Stomach smooth muscle (tissue), 2 donors: ENCODE data around the gene EMD.
A peak's percentile ranks its signal among the peaks of the same experiment; 100 is the strongest.
"Not testable (repeated sequence)": the region's sequence is repeated elsewhere in the genome, so short reads cannot be mapped to it uniquely, and the experiment has no call there.

Experiments used
- H3K27ac ChIP-seq: one replicate; pipeline ENCODE4 v1.7.0; 2013; ENCODE audit warnings: mild to moderate bottlenecking, low read length, inconsistent platforms
- H3K27me3 ChIP-seq, 2 donors: one replicate each; pipeline ENCODE4 v1.7.0; 2013; ENCODE audit warnings: low read length in 2 of 2; ENCODE audit not compliant: insufficient read depth in 2 of 2, control insufficient read depth in 1 of 2
- H3K36me3 ChIP-seq, 2 donors: one replicate each; pipeline ENCODE4 v1.7.0; 2013; ENCODE audit warnings: low read length in 2 of 2; ENCODE audit not compliant: control insufficient read depth in 2 of 2, insufficient read depth in 2 of 2
- H3K4me1 ChIP-seq: one replicate; pipeline ENCODE4 v1.7.0; 2013; ENCODE audit warnings: low read length; ENCODE audit not compliant: control insufficient read depth, insufficient read depth
- H3K4me3 ChIP-seq, 2 donors: one replicate each; pipeline ENCODE4 v1.7.0; 2013; ENCODE audit warnings: low read length in 2 of 2
- H3K9ac ChIP-seq, 2 donors: one replicate each; pipeline ENCODE4 v1.7.0; 2013; ENCODE audit warnings: low read length in 2 of 2, mild to moderate bottlenecking in 1 of 2
- H3K9me3 ChIP-seq, 2 donors: one replicate each; pipeline ENCODE4 v1.7.0; 2013; ENCODE audit warnings: low read length in 2 of 2; ENCODE audit not compliant: control insufficient read depth in 2 of 2
- donor health status: healthy.
- donor health status: Pancreatic carcinoma.

Gene EMD

DNA sequence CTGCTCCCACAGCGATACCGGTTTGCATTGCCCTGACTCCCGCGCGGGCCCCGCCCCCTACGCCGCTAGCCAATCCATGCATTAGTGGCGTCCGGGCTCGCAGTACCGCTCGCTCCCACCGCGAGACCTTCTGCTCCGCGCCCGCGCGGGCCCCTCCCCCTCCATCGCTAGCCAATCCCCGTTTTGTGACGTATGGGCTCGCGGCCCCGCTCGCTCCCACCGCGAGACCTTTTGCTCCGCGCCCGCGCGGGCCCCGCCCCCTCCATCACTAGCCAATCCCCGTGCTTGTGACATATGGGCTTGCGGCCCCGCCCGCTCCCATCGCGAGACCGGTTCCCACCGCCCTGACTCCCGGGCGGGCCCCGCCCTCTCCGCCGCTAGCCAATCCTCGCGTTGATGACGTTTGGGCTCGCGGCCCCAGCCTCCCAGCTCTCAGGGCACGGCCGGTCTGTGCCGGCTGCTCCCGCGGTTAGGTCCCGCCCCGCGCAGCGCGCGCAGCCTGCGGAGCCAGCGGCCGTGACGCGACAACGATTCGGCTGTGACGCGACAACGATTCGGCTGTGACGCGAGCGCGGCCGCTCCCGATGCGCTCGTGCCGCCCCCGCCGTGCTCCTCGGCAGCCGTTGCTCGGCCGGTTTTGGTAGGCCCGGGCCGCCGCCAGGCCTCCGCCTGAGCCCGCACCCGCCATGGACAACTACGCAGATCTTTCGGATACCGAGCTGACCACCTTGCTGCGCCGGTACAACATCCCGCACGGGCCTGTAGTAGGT lies at the start of gene EMD:
Gene EMD, plus strand, starts transcription at position 497 of the 770 bp plus-strand sequence. Its CDS starts 190 bp downstream, at position 687.
- H3K4me3 ChIP-seq: peak within 1 kb of the TSS; percentile 71 to 76

GRCh38 chrX:154332561-154332960 lies 46.5 kb upstream of the EMD start:
- Histone ChIP-seq H3K27me3 (peaks cover 0 to 23% of the 10 kb centered on the region in 2 donors), H3K4me1 (no peaks in the 10 kb centered on the region), H3K4me3 (no peak overlapping the region), H3K9ac (no peak overlapping the region), H3K36me3 (no peaks in the 10 kb centered on the region), H3K9me3 (no peaks in the 10 kb centered on the region), H3K27ac (no peak overlapping the region)

More for the DNA sequence above, at the start of gene EMD:
- Histone ChIP-seq H3K36me3 (no peaks in the 10 kb centered on the region), H3K27me3 (peaks cover 0 to 10% of the 10 kb centered on the region in 2 donors), H3K9ac (peak within 1 kb of the TSS; percentile 93 to 96), H3K27ac (peak within 1 kb of the TSS; percentile 98), H3K9me3 (no peaks in the 10 kb centered on the region), H3K4me1 (peaks cover 44% of the 10 kb centered on the region)

DNA sequence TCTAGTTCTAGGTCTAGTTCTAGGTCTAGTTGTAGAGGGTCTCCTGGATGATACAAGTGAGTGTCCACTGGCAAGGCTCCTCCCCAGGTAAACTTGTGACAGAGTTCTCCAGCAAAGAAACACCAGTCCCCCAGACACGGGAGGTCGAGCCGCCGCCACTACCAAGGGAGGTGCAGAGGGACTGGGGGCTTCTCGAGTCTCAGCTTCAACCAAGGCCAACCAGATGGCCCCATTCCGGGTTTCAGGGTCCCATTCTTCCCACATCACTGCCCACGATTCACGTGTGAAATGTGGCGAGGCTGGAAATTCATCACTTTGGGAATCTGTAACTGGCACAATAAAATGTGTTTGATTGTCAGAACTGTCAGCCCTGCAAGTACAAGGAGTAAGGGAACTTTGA lies 46.0 kb upstream of the EMD start:
- H3K36me3 ChIP-seq: no peaks in the 10 kb centered on the region
- peaks cover 0 to 23% of the 10 kb centered on the region in 2 donors for H3K27me3 ChIP-seq
- H3K4me1 ChIP-seq: no peaks in the 10 kb centered on the region
- no peaks in the 10 kb centered on the region for H3K9me3 ChIP-seq
- no peak overlapping the region for H3K27ac ChIP-seq
- H3K9ac ChIP-seq: no peak overlapping the region
- no peak overlapping the region for H3K4me3 ChIP-seq

GRCh38 chrX:154333837-154334271 lies 45.2 kb upstream of the EMD start:
- H3K4me1 ChIP-seq: no peaks in the 10 kb centered on the region
- no peak overlapping the region for H3K27ac ChIP-seq
- no peak overlapping the region for H3K4me3 ChIP-seq
- no peaks in the 10 kb centered on the region for H3K36me3 ChIP-seq
- no peak overlapping the region for H3K9ac ChIP-seq
- H3K27me3 ChIP-seq: peaks cover 0 to 20% of the 10 kb centered on the region in 2 donors
- no peaks in the 10 kb centered on the region for H3K9me3 ChIP-seq

DNA sequence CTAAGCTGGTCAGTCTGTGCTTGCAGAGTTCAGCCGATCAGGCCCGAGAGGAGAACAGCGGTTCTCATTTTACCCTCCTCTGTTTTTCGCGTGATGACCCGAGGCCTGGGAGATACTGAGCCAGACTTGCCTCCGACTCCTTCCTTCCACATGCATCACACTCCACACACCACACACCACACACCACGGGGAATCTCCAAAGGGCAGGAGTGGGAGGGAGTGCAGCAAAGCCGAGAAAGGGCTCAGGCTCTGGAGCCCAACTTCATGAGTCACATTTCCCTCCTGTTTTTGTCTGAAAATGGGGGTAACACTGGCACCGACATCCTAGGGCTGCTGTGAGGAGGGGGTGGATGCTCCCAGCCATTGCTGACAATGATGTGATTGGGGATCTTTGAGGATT lies 44.6 kb upstream of the EMD start:
- Histone ChIP-seq H3K27me3 (peaks cover 0 to 16% of the 10 kb centered on the region in 2 donors), H3K9me3 (no peaks in the 10 kb centered on the region), H3K4me3 (no peak overlapping the region), H3K36me3 (no peaks in the 10 kb centered on the region), H3K27ac (no peak overlapping the region), H3K9ac (no peak overlapping the region), H3K4me1 (no peaks in the 10 kb centered on the region)

GRCh38 chrX:154341399-154342298 lies 37.4 kb upstream of the EMD start:
- not testable (repeated sequence) for H3K4me3 ChIP-seq, H3K36me3 ChIP-seq, H3K27me3 ChIP-seq, H3K27ac ChIP-seq, H3K4me1 ChIP-seq, H3K9ac ChIP-seq, H3K9me3 ChIP-seq

DNA sequence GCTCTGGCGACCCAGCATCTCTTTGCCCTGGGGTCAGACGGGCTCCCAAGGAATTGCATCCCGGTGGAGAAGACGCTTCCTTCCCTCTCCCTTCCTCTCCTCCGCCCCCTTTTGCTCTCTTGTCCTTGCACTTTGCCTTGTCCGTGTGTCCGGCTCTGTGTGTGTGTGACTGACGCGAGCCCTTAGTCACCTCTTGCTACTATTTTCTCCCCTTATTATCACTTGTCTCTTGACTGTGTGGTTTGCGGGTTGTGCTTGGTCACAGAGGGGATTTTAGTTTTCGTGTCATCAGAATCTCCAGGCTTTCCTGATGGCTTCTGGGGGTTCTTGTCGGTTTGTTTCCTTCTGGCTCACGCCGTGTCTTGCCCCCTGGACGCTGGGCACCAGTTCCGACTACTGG lies 36.0 kb upstream of the EMD start:
- not testable (repeated sequence) for H3K4me1 ChIP-seq, H3K9ac ChIP-seq, H3K36me3 ChIP-seq, H3K27me3 ChIP-seq, H3K27ac ChIP-seq, H3K4me3 ChIP-seq, H3K9me3 ChIP-seq

DNA sequence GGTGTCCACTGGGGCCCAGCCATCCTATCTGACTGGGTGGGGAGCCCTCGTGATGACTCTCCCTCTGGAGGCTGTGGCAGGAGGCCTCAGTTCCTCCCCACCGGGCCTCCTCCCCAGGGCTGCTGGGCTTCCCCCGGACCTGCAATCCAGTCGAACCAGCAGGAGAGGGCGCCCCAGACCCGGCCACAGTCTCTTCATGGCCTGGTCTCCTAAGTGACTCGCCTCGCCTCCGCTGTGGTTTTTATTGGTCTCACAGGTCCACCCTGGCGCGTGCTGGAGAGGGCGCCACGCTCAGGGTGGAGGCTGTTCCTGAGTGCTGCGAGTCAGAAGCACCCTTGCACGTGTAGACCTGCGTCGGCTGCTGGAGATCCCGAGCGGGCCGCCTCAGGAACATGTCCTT lies 35.5 kb upstream of the EMD start:
- not testable (repeated sequence) for H3K27ac ChIP-seq, H3K36me3 ChIP-seq, H3K9me3 ChIP-seq, H3K9ac ChIP-seq, H3K4me3 ChIP-seq, H3K4me1 ChIP-seq, H3K27me3 ChIP-seq

- Histone ChIP-seq H3K36me3 (peaks cover 29 to 37% of the 10 kb centered on the region in 2 donors), H3K9ac (no peak overlapping the region), H3K27ac (peak overlapping the region; percentile 53), H3K4me1 (no peaks in the 10 kb centered on the region), H3K4me3 (no peak overlapping the region), H3K9me3 (no peaks in the 10 kb centered on the region), H3K27me3 (no peaks in the 10 kb centered on the region)
Measured at GRCh38 chrX:154348114-154348531, 31.0 kb upstream of the EMD start.

DNA sequence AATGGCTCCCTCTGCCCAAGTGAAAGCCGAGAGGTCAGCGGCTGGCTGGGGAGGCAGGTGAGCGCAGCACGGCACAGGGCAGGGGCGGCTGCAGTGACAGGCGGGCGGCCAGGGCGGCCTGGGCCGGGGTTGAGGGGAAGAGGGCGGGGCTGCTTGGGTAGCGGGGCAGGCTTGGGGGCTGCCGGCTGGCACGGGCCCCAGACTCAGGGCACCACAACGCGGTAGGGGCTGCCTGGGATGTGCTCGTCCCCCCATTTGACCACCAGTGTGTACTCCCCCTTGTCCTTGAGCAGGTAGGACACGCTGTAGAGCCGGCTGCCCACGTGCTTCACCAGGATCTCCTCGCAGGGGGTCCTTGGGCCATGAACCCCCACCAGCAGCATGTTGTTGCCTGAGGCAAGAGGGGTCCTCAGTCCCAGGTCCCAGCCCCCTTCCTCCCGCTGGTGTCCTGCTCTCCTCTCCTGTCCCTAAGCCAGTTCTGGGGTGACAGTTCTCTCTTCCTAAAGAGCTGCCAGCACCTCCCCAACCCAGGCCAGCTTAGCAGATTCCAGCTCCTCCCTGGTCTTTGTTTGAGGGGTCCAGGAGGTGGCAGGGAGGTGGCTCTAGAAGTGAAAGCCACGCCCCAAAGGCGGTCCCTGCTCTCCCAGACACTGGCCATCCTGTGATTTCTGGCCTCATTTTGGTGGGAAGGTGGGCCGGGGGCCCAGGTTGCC lies 30.3 kb upstream of the EMD start:
- peaks cover 3% of the 10 kb centered on the region for H3K4me1 ChIP-seq
- no peak overlapping the region for H3K9ac ChIP-seq
- H3K36me3 ChIP-seq: peaks cover 34 to 44% of the 10 kb centered on the region in 2 donors
- H3K9me3 ChIP-seq: no peaks in the 10 kb centered on the region
- H3K4me3 ChIP-seq: no peak overlapping the region
- H3K27me3 ChIP-seq: peaks cover 0 to 2% of the 10 kb centered on the region in 2 donors
- H3K27ac ChIP-seq: peak overlapping the region; percentile 53
